Psoas muscle (tissue), 8 donors: Measurements from ENCODE around the gene ESX1. TPM values are rescaled to one million over a fixed set of nuclear protein-coding genes. Genes with fewer than 3 reads are reported as not detected.

Source experiments
- ATAC-seq, 4 donors: fragments of 200-7000 bp; cut with Tn5 transposase; one replicate each; pipeline ENCODE4 v1.9.1; 2020; ENCODE audit warnings: moderate library complexity in 3 of 4, mild to moderate bottlenecking in 2 of 4
- DNase-seq, 2 donors: peaks; one replicate each; pipeline ENCODE4 v3.0.0-alpha.2; 2020
- H3K27ac ChIP-seq: fragments of 200-600 bp; one replicate; pipeline ENCODE4 v1.8.0; 2022
- H3K27me3 ChIP-seq, 3 donors: fragments of 200-600 bp in 1 of 3; one replicate each; pipeline versions ENCODE4 v1.6.1 to v1.8.0; 2013 to 2022; ENCODE audit warnings: low read length in 2 of 3, mild to moderate bottlenecking in 2 of 3, moderate library complexity in 1 of 3; ENCODE audit not compliant: insufficient read depth in 3 of 3
- H3K36me3 ChIP-seq, 2 donors: fragments of 200-600 bp in 1 of 2; one replicate each; pipeline versions ENCODE4 v1.6.1 to v1.8.0; 2013 to 2022; ENCODE audit warnings: low read depth in 1 of 2, mild to moderate bottlenecking in 1 of 2, moderate library complexity in 1 of 2; ENCODE audit not compliant: insufficient read depth in 1 of 2
- H3K4me1 ChIP-seq: fragments of 200-600 bp; one replicate; pipeline ENCODE4 v1.8.0; 2022
- H3K4me3 ChIP-seq: fragments of 200-600 bp; one replicate; pipeline ENCODE4 v1.8.0; 2022; ENCODE audit warnings: mild to moderate bottlenecking
- H3K9me3 ChIP-seq: fragments of 200-600 bp; one replicate; pipeline ENCODE4 v1.8.0; 2022
- WGBS, 3 donors: extraction: QIAGEN DNeasy Blood & Tissue Kit; methylation state at CpG; one replicate each; pipeline versions ENCODE4 v1.1.6 to v1.1.7; 2013; 5-methylcytosine and 5-hydroxymethylcytosine counted together
- intact Hi-C, 2 donors: fragments of 100-400 bp; cut with DNase I; formaldehyde crosslinking; loops; one replicate each; pipeline versions ENCODE4 v1.11.0 to v1.14.2; 2022
- polyA plus RNA-seq, 3 donors: library from polyadenylated mRNA; stranded (reverse); fragments of 200-250 nt; gene quantifications; one replicate each; pipeline ENCODE4 v1.2.3, GENCODE V29; 2013
- total RNA-seq, 4 donors: library from RNA; stranded (reverse); fragmentation: NEBNext Ultra II Directional in 2 of 4; extraction: Animal tissue kit (Norgen Biotek cat#: 25700) in 2 of 4; gene quantifications; one replicate each; pipeline versions ENCODE4 v1.2.1 to v1.2.4, GENCODE V29; 2021 to 2023
- TF ChIP-seq, protein P1 (sequence below): fragments of 200-600 bp; IDR thresholded peaks from one replicate; pipeline ENCODE4 v1.8.0; 2022; ENCODE audit warnings: antibody characterized with exemption
- donor health status: healthy with polysubstance abuse.
- donor health status: DM: no; HTN: no; CAD: no; lungs with moderate emphysema.
- donor health status: Bipolar disorder and iron deficiency.
- donor health status: healthy.
- donor health status: DM: yes; HTN: yes; CAD: no.
- donor health status: DM: no; HTN: no; CAD: no.
- donor health status: DM: no; HTN: no; CAD: no.
- donor health status: DM: yes; HTN: yes; CAD: no.

Gene ESX1
- total and polyA plus RNA-seq, 7 donors, result not detected

DNA sequence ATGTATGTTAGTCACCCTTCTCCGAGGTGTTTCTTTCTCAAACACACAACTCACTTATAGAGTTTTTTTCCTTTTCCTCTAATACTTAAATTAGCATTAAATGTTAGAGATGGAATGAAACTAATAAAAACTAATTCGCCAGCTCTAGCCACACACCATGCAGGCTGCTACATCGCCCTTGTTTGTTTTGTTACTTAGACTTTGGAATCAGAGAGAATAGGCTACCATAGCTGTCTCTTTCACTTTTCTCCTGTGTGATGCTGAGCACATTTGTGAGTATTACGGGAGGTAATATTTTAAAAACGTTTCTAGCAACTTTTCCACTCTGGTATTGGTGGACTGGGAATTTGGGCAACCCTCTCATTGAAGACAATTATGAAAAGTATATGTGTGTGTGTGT lies 43.5 kb downstream of the ESX1 start:
- WGBS, 3 donors, result 62 to 79% (median 77%) methylated on average over 5 of the region's 5 CpGs
- TF ChIP-seq, protein P1, sequence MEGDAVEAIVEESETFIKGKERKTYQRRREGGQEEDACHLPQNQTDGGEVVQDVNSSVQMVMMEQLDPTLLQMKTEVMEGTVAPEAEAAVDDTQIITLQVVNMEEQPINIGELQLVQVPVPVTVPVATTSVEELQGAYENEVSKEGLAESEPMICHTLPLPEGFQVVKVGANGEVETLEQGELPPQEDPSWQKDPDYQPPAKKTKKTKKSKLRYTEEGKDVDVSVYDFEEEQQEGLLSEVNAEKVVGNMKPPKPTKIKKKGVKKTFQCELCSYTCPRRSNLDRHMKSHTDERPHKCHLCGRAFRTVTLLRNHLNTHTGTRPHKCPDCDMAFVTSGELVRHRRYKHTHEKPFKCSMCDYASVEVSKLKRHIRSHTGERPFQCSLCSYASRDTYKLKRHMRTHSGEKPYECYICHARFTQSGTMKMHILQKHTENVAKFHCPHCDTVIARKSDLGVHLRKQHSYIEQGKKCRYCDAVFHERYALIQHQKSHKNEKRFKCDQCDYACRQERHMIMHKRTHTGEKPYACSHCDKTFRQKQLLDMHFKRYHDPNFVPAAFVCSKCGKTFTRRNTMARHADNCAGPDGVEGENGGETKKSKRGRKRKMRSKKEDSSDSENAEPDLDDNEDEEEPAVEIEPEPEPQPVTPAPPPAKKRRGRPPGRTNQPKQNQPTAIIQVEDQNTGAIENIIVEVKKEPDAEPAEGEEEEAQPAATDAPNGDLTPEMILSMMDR, result no peak
- no peak overlapping the region for H3K27ac ChIP-seq
- peaks cover 0 to 18% (median 0%) of the 10 kb centered on the region in 3 donors for H3K27me3 ChIP-seq
- H3K4me3 ChIP-seq, result no peak overlapping the region
- no peaks in the 10 kb centered on the region for H3K9me3 ChIP-seq
- DNase-seq, result no peak
- H3K4me1 ChIP-seq, result no peaks in the 10 kb centered on the region
- no peak for ATAC-seq
- intact Hi-C loops, result no loop called here
- H3K36me3 ChIP-seq, result no peaks in the 10 kb centered on the region

DNA sequence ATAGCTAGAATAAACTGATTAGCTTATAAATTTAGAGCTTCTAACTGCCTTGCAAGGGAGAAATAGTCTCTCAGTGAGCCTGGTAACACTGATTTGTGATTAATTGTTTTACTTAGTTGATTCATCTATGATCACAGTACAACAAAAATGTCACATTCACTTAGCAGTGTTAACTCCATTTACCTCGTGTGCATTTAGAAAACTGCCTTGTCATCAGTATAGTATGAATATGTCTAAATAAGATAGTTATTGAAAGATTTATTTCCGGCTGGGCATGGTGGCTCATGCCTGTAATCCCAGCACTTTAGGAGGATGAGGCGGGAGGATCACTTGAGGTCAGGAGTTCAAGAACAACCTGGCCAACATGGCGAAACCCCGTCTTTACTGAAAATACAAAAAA lies 49.2 kb downstream of the ESX1 start:
- no peak overlapping the region for H3K27ac ChIP-seq
- peaks cover 0 to 6% (median 0%) of the 10 kb centered on the region in 3 donors for H3K27me3 ChIP-seq
- H3K9me3 ChIP-seq, result no peaks in the 10 kb centered on the region
- H3K4me3 ChIP-seq, result no peak overlapping the region
- WGBS, 3 donors, result 77 to 97% (median 88%) methylated on average over 5 of the region's 5 CpGs
- TF ChIP-seq, protein P1, result no peak
- H3K36me3 ChIP-seq, result no peaks in the 10 kb centered on the region
- no peak for DNase-seq
- intact Hi-C loops, result no loop called here
- ATAC-seq, result no peak
- H3K4me1 ChIP-seq, result no peaks in the 10 kb centered on the region

Other genes starting within 250 kb of the ESX1 start
- gene H2BW1, start 241.2 kb downstream of the ESX1 start, total RNA-seq, result not detected
- not detected for gene H2BW1, start 241.2 kb downstream of the ESX1 start, polyA plus RNA-seq
- not detected for gene H2BW2, start 215.0 kb downstream of the ESX1 start, total RNA-seq
- not detected for gene H2BW2, start 215.0 kb downstream of the ESX1 start, polyA plus RNA-seq
- gene TMSB15C, start 178.7 kb downstream of the ESX1 start, total RNA-seq, result under 1 TPM in 3 of 4 donors, not detected in 1; 0.11 to 0.17 (median 0.15) TPM
- gene TMSB15C, start 178.7 kb downstream of the ESX1 start, polyA plus RNA-seq, result under 1 TPM; 0.05 to 0.35 (median 0.08) TPM
- gene ZCCHC18, start 142.4 kb downstream of the ESX1 start, total RNA-seq, result under 1 TPM in 2 of 4 donors, not detected in 2; 0.07 to 0.13 TPM
- gene ZCCHC18, start 142.4 kb downstream of the ESX1 start, polyA plus RNA-seq, result under 1 TPM; 0.05 to 0.11 (median 0.08) TPM
- 1 to 10 TPM; 4.9 to 8.3 (median 5.1) TPM for gene SLC25A53, start 97.9 kb downstream of the ESX1 start, total RNA-seq
- gene SLC25A53, start 97.9 kb downstream of the ESX1 start, polyA plus RNA-seq, result 10 to 100 TPM in 1 of 3 donors, 1 to 10 TPM in 2; 3.2 to 11.0 (median 6.5) TPM
- gene FAM199X, start 88.5 kb downstream of the ESX1 start, total RNA-seq, result 10 to 100 TPM; 12.0 to 17.1 (median 14.6) TPM
- 10 to 100 TPM in 1 of 3 donors, 1 to 10 TPM in 2; 6.1 to 16.5 (median 7.3) TPM for gene FAM199X, start 88.5 kb downstream of the ESX1 start, polyA plus RNA-seq